Dermis blood vessel endothelial cell (primary cell): ENCODE data around the gene ZMAT5. TPM values are rescaled to one million over a fixed set of nuclear protein-coding genes. Genes with fewer than 3 reads are reported as not detected.

Experiments used
- total RNA-seq: library from RNA; depleted of rRNA; stranded (reverse); fragments of >200 nt; gene quantifications from 2 replicates; pipeline ENCODE4 v1.2.3, GENCODE V29; 2014

Gene ZMAT5
- total RNA-seq, 1 donor from 2014 or later: 23.5 TPM

Other genes starting within 250 kb of the ZMAT5 start
- 53.1 and 62.4 TPM in 2 replicates for gene THOC5, start 213.2 kb downstream of the ZMAT5 start, total RNA-seq
- 28.2 and 47.0 TPM in 2 replicates for gene NIPSNAP1, start 185.9 kb downstream of the ZMAT5 start, total RNA-seq
- gene NF2, start 163.4 kb downstream of the ZMAT5 start, total RNA-seq: 66.4 and 103 TPM in 2 replicates
- gene CABP7, start 47.0 kb downstream of the ZMAT5 start, total RNA-seq: not detected in 2 replicates
- 50.5 and 67.6 TPM in 2 replicates for gene UQCR10, start 362 bp upstream of the ZMAT5 start, total RNA-seq
- gene ASCC2, start 71.3 kb upstream of the ZMAT5 start, total RNA-seq: 24.2 and 33.5 TPM in 2 replicates
- 41.4 and 42.7 TPM in 2 replicates for gene MTMR3, start 116.2 kb upstream of the ZMAT5 start, total RNA-seq